Epithelial cell of esophagus (primary cell): ENCODE data around the gene RFT1.

ENCODE experiments used
- DNase-seq: peaks from one replicate; pipeline ENCODE4 v3.0.0; 2010; ENCODE audit warnings: low read depth
- H3K4me3 ChIP-seq: 2 replicates; pipeline ENCODE4 v1.5.1; 2011; ENCODE audit warnings: mild to moderate bottlenecking, low read length, control low read depth
- TF ChIP-seq, protein P1 (sequence below): IDR thresholded peaks from 2 replicates; pipeline ENCODE4 v1.5.1; 2011; ENCODE audit warnings: low read depth, mild to moderate bottlenecking, low read length, control low read depth, inconsistent platforms; ENCODE audit not compliant: insufficient read depth; ENCODE audit errors: missing control alignments

Gene RFT1

DNA sequence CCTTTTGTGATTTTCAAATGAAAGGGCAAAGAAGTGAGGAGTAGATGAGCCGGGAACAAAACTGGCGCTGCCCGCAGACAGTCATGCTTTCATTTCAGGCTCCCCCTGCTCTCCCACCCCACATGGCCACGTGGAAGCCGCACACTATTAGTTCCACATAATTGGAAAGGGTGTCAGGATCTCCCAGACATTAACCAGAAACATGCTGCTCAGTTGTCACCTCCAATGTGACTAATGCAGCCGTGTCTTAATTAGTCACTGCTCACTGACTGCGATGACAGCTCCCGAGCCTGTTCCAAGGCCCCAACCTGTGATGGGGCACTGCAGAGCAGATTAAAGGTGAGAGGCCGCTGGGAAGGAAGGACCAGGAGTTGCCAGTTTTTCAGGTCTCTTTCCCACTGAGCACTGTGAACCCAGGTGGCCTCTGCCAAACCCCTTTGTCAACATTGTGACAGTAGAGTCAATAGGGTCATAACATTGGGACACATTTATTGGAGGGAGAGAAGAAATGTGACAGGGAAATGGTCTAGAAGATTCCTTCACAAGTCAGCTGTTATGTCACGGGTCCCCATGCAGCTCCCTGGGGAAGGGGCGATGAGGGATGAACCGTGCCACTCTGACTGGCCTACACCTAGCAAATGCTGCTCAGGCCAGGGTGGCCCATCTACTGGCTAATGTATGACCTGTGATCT lies 45.8 kb downstream of the RFT1 start:
- peak; percentile 69 for DNase-seq
- no peak overlapping the region for H3K4me3 ChIP-seq
- TF ChIP-seq, protein P1, sequence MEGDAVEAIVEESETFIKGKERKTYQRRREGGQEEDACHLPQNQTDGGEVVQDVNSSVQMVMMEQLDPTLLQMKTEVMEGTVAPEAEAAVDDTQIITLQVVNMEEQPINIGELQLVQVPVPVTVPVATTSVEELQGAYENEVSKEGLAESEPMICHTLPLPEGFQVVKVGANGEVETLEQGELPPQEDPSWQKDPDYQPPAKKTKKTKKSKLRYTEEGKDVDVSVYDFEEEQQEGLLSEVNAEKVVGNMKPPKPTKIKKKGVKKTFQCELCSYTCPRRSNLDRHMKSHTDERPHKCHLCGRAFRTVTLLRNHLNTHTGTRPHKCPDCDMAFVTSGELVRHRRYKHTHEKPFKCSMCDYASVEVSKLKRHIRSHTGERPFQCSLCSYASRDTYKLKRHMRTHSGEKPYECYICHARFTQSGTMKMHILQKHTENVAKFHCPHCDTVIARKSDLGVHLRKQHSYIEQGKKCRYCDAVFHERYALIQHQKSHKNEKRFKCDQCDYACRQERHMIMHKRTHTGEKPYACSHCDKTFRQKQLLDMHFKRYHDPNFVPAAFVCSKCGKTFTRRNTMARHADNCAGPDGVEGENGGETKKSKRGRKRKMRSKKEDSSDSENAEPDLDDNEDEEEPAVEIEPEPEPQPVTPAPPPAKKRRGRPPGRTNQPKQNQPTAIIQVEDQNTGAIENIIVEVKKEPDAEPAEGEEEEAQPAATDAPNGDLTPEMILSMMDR: no peak

DNA sequence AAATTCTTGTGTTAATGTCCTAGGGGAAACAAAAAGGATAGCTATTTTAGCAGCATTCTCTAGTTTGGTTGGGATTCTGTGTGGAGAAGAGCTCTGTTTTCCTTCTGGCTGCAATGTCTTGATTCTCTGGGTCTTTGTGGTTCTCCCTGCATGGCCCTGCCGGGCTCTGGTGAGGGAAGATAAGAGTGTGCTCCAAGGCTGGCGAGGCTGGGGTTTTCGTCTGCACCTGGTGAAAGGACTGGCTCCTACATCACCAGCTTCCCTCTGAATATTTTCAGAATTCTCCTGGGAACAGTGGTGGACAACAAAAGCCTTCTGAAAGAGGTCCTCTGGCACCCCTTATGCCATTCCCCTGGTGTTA lies 46.3 kb downstream of the RFT1 start:
- H3K4me3 ChIP-seq: no peak overlapping the region
- TF ChIP-seq, protein P1: no peak
- no peak for DNase-seq

DNA sequence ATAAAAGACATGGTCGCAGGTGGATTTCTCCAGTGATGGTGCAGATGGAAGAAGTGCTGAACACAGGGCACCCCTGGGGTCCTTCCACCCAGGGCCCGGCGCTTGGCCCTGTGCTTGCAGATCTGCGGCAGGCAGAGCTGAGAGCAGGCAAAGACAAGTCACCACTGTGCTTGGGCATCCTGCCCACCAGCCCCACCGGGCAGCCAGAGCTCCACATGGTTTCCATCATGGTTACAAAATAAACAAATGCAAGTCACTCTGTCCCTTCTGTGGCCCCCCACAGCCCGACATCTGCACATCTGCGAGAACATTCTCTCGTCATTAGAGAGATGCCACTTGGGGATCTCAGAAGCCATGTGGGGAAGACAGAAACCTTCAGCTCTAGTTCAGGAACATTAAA lies 46.7 kb downstream of the RFT1 start:
- H3K4me3 ChIP-seq: no peak overlapping the region

DNA sequence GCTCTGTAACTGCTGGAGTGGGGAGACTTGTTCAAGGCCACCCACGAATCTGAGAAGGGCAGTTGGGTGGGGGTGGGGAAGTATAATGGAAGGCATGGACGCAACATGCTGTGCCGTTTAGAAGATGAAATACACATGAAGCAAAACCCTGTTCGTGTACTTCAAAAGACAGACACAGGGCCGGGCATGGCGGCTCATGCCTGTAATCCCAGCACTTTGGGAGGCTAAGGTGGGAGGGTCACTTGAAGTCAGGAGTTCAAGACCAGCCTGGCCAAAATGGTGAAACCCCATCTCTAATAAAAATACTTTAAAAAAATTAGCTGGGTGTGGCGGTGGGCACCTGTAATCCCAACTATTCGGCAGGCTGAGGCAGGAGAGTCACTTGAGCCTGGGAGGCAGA lies 47.5 kb downstream of the RFT1 start:
- no peak overlapping the region for H3K4me3 ChIP-seq
- no peak for DNase-seq
- TF ChIP-seq, protein P1: no peak

More for the DNA sequence above, 46.7 kb downstream of the RFT1 start:
- TF ChIP-seq, protein P1: no peak
- no peak for DNase-seq

DNA sequence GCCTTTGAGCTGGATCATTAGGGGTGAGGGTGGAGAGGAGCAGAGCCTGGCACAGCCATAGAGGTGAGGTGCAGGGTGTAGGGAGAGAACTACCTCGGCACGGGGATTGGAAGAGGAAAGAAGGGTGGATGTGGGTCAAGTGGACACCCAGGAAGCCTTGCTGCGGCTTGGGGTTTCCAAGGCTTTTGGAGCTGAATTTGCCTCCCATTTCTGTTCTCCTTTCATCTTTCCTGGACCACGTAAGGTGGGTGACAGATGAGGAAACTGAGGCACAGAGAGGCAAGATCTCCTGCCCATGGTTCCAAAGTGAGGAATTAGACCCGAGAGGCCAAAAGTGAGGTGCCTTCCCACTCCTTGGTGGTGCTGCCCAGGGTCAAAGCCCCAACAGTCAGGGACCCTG lies 48.9 kb downstream of the RFT1 start:
- no peak for DNase-seq
- TF ChIP-seq, protein P1: no peak
- no peak overlapping the region for H3K4me3 ChIP-seq

DNA sequence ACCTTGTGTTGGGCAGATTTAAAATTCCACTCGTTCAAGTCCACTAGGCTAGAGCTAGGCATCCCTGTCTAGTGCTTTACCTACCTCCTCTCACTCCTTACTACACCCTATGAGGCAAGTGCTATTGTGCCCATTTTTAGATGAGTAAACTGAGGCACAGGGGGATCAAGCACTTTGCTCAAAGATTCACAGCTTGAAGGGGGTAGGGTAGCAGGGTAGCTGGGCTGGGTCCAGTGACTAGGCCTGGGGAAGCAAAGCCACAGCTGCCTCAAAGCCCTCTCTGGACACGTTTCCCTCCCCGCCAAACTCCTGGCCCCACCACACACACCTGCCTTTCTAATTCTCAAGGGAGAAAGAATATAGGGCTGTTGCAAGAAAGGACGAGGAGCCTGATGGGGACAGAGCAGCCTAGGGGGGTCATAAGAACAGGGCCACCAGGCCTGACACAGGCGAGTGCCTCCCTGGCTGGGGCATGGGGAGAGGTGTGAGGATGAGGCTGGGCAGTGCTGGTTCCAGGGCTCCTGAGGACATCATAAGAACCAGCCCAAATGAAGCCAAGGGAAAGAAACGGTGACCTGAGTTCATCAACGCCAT lies 49.5 kb downstream of the RFT1 start:
- no peak overlapping the region for H3K4me3 ChIP-seq
- TF ChIP-seq, protein P1: no peak
- no peak for DNase-seq

DNA sequence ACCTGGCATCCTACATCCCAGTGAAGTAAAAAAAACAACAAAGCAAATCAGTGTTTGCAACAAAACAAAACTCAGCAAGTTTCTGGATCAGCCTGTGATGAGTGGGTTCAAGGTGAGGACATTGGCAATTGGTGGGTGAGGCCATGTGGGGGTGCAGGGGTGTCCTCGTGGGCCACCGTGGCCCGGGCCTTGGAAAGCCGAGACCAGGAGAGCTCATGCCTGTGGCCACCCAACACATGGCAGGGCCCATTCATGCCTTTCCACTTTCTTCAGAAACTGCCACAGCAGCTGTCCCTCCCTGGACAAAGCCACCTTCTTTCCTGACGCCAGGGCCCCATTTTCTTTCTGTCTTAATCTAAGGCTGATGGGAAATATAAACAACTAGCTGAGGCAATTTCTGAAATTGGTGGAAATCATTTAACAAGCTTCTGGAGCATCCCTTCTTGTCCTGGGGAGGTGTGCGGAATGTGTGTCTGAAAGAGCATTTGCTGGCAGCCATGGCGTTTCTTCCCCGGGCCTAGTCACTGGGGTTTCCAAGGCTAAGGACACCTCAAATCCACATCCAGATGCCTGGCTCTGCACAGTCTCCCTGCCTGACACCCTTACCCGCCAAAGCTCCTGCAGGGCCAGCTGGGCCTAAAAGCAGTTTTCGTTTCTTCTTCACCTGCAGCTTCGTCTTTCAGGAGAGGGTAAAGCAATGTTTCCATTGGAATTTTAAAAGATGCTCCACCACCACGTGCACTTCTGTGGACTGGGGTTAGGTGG lies 50.3 kb downstream of the RFT1 start:
- no peak overlapping the region for H3K4me3 ChIP-seq
- DNase-seq: no peak
- TF ChIP-seq, protein P1: no peak
